ENCODE measurements around the gene STK16. TPM values are rescaled to one million over a fixed set of nuclear protein-coding genes. Genes with fewer than 3 reads are reported as not detected.
"Not testable (repeated sequence)": the region's sequence is repeated elsewhere in the genome, so short reads cannot be mapped to it uniquely, and the experiment has no call there.

Gene STK16
- total RNA-seq, 1 donor from 2014 or later = 19.4 TPM

GRCh38 chr2:219243291-219243761, 2.0 kb upstream of the STK16 start:
- DNase-seq (ENCODE audit: low read depth) = no peak

- DNase-seq (ENCODE audit: low read depth) = no peak
Observed at GRCh38 chr2:219244789-219245147, 511 bp upstream of the STK16 start.

- no peak for DNase-seq (ENCODE audit: low read depth)
Observed at GRCh38 chr2:219245899-219246230, 586 bp downstream of the STK16 start.

- DNase-seq (ENCODE audit: low read depth) = no peak
Observed at GRCh38 chr2:219246559-219246958, 1.3 kb downstream of the STK16 start.

- no peak for DNase-seq (ENCODE audit: low read depth)
Observed at GRCh38 chr2:219247678-219248642, 2.7 kb downstream of the STK16 start.

- DNase-seq (ENCODE audit: low read depth) = no peak
Observed at GRCh38 chr2:219248845-219249202, 3.5 kb downstream of the STK16 start.

- peak; percentile 89 for DNase-seq (ENCODE audit: low read depth)
Observed at GRCh38 chr2:219249203-219249980, 4.1 kb downstream of the STK16 start.

GRCh38 chr2:219250049-219250781, 4.9 kb downstream of the STK16 start:
- DNase-seq (ENCODE audit: low read depth) = no peak

- peak; percentile 97 for DNase-seq (ENCODE audit: low read depth)
Observed at GRCh38 chr2:219251656-219252055, 6.4 kb downstream of the STK16 start.

- no peak for DNase-seq (ENCODE audit: low read depth)
Observed at GRCh38 chr2:219252084-219252483, 6.8 kb downstream of the STK16 start.

GRCh38 chr2:219252570-219252899, 7.3 kb downstream of the STK16 start:
- no peak for DNase-seq (ENCODE audit: low read depth)

- peak; percentile 90 for DNase-seq (ENCODE audit: low read depth)
Observed at GRCh38 chr2:219252900-219253752, 7.8 kb downstream of the STK16 start, which contains the start of gene TUBA4B. TSS of gene TUBA4B (plus strand) at chr2:219253243. CDS start at chr2:219253408, 165 bp downstream.

- peak; percentile 81 for DNase-seq (ENCODE audit: low read depth)
Observed at GRCh38 chr2:219253753-219254589, 8.7 kb downstream of the STK16 start, which contains the start of gene TUBA4A. TSS of gene TUBA4A (minus strand) at chr2:219253918. CDS start at chr2:219253858, 60 bp downstream.

GRCh38 chr2:219254590-219255201, 9.4 kb downstream of the STK16 start:
- DNase-seq (ENCODE audit: low read depth) = no peak

GRCh38 chr2:219258942-219259341, 13.7 kb downstream of the STK16 start:
- DNase-seq (ENCODE audit: low read depth) = not testable (repeated sequence)

GRCh38 chr2:219261024-219261855, 16.0 kb downstream of the STK16 start:
- DNase-seq (ENCODE audit: low read depth) = peak; percentile 46

GRCh38 chr2:219266232-219266631, 21.0 kb downstream of the STK16 start:
- DNase-seq (ENCODE audit: low read depth) = no peak

GRCh38 chr2:219266886-219267285, 21.6 kb downstream of the STK16 start:
- no peak for DNase-seq (ENCODE audit: low read depth)
